PC-3 (cell line): Measurements from ENCODE around the gene RET. TPM values are rescaled to one million over a fixed set of nuclear protein-coding genes. Genes with fewer than 3 reads are reported as not detected.

ENCODE experiments used
- ATAC-seq: fragments of 200-7000 bp; cut with Tn5 transposase; 2 replicates; pipeline ENCODE4 v1.9.1; 2020; ENCODE audit warnings: mild to moderate bottlenecking, moderate library complexity
- BruUV-seq: library from RNA; stranded (reverse); fragments of 400-500 nt; replicated peaks from 2 replicates; lab custom pipeline; 2021; lab: Mats Ljungman, UMichigan
- CTCF ChIA-PET: fragments of 300-600 bp; sonication (Branson Sonifier 250); formaldehyde crosslinking; loops from one replicate; lab custom pipeline; 2022; ENCODE audit warnings: antibody characterized with exemption; lab: Charles Lee
- POLR2A ChIA-PET: fragments of 300-600 bp; sonication (Branson Sonifier 250); formaldehyde crosslinking; loops from one replicate; lab custom pipeline; 2022; ENCODE audit warnings: antibody characterized with exemption; ENCODE audit not compliant: unreplicated experiment; lab: Charles Lee
- DNase-seq: peaks from one replicate; pipeline ENCODE4 v3.0.0-alpha.2; 2015
- H2AFZ ChIP-seq: fragments of 300-600 bp; sonication (generic); 2 replicates; pipeline ENCODE4 v1.6.0; 2016; ENCODE audit warnings: antibody characterized with exemption, low read length
- H3F3A ChIP-seq: fragments of 300-600 bp; sonication (generic); one replicate; pipeline ENCODE4 v1.6.0; 2017; ENCODE audit warnings: antibody characterized with exemption, low read length, control low read depth, mild to moderate bottlenecking; ENCODE audit not compliant: unreplicated experiment
- H3K27ac ChIP-seq: fragments of 300-600 bp; sonication (generic); 2 replicates; pipeline ENCODE4 v1.5.1; 2016; ENCODE audit warnings: mild to moderate bottlenecking, low read length
- H3K27me3 ChIP-seq: fragments of 300-600 bp; sonication (generic); 2 replicates; pipeline ENCODE4 v1.6.1; 2016; ENCODE audit warnings: low read length, mixed read lengths
- H3K36me3 ChIP-seq: fragments of 300-600 bp; sonication (generic); 2 replicates; pipeline ENCODE4 v1.6.1; 2016; ENCODE audit warnings: low read depth, mixed run types, low read length, mixed read lengths
- H3K4me1 ChIP-seq: fragments of 300-600 bp; sonication (generic); 2 replicates; pipeline ENCODE4 v1.5.1; 2016; ENCODE audit warnings: low read length; ENCODE audit not compliant: insufficient read depth
- H3K4me2 ChIP-seq: fragments of 300-600 bp; sonication (generic); 2 replicates; pipeline ENCODE4 v1.6.0; 2016; ENCODE audit warnings: low read length
- H3K4me3 ChIP-seq: fragments of 300-600 bp; sonication (generic); 2 replicates; pipeline ENCODE4 v1.5.1; 2016; ENCODE audit warnings: mild to moderate bottlenecking, low read length, mixed read lengths
- H3K79me2 ChIP-seq: fragments of 300-600 bp; sonication (generic); 2 replicates; pipeline ENCODE4 v1.6.1; 2017; ENCODE audit warnings: low read length, mixed read lengths
- H3K9ac ChIP-seq: fragments of 300-600 bp; sonication (generic); 2 replicates; pipeline ENCODE4 v1.6.0; 2016; ENCODE audit warnings: mild to moderate bottlenecking, low read length
- H3K9me2 ChIP-seq: fragments of 300-600 bp; sonication (generic); replicated peaks from 2 replicates; pipeline ENCODE4 v1.6.1; 2016; ENCODE audit warnings: mixed run types, low read length, mixed read lengths
- H3K9me3 ChIP-seq: fragments of 300-600 bp; sonication (generic); 2 replicates; pipeline ENCODE4 v1.6.1; 2016; ENCODE audit warnings: low read length, mixed read lengths
- H4K20me1 ChIP-seq: fragments of 300-600 bp; sonication (generic); 2 replicates; pipeline ENCODE4 v1.6.1; 2016; ENCODE audit warnings: low read length, mixed read lengths
- EZH2 ChIP-seq: fragments of 300-600 bp; sonication (generic); IDR thresholded peaks from one replicate; pipeline ENCODE4 v1.6.1; 2017; ENCODE audit warnings: antibody characterized with exemption, mild to moderate bottlenecking, low read length; ENCODE audit not compliant: unreplicated experiment
- EZH2phosphoT487 ChIP-seq: fragments of 300-600 bp; sonication (generic); IDR thresholded peaks from 2 replicates; pipeline ENCODE4 v1.6.1; 2018; ENCODE audit warnings: mild to moderate bottlenecking, antibody characterized with exemption, low read length, borderline replicate concordance
- intact Hi-C: fragments of 100-400 bp; cut with micrococcal nuclease; formaldehyde crosslinking; loops from 2 replicates; pipeline ENCODE4 v1.9.0; 2023
- total RNA-seq: library from RNA; depleted of rRNA; stranded (reverse); fragments of >200 nt; gene quantifications from 2 replicates; pipeline ENCODE4 v1.2.3, GENCODE V29; 2014
- TF ChIP-seq, protein P1 (sequence below): fragments of 300-600 bp; sonication (generic); conservative IDR thresholded peaks from 2 replicates; pipeline ENCODE4 v1.5.1; 2017; ENCODE audit warnings: antibody characterized with exemption, low read depth, mild to moderate bottlenecking, low read length

The RET gene
- total RNA-seq, 1 experiment from 2014 or later, result not detected

DNA sequence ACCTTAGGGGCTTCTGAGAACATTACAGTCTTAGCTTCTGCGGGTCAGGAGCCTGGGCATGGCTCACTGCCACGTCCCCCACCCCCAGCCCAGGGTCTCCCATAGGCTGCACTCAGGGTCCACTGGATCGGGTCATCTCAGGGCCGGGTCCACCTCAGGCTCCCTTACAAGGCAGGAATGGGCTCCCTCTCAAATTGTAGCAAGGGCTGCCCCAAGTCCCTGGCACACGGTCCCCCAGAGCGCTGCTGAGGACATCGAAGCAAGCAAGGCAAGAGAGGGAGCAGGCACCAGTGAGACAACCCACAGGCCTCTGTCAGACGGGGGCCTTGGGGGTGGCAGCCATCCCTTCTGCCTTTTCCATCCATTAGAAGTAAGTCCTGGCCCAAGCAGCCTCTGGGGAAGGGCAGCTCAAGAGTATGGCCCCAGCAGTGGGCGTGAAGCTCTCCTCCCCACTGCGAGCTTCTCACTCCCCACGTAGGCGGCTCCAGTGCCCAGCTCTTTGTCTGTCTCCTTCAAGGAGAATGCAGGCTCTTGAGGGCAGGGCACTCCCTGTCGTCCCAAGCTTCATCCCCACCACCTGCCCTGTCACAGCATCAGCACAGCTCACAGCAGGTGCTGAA lies 18.0 kb upstream of the RET start:
- no peak for ATAC-seq
- POLR2A ChIA-PET, result no interaction called here
- Histone ChIP-seq H3K27me3 (peaks cover 86% of the 10 kb centered on the region), H3K4me2 (no peak overlapping the region), H3K9me3 (no peaks in the 10 kb centered on the region), H3K4me1 (no peaks in the 10 kb centered on the region), H3K79me2 (no peaks in the 10 kb centered on the region), H3F3A (no peaks in the 10 kb centered on the region), H3K27ac (no peak overlapping the region), H4K20me1 (no peaks in the 10 kb centered on the region), H3K9me2 (no peaks in the 10 kb centered on the region), H3K4me3 (no peak overlapping the region), H3K9ac (no peak overlapping the region), H2AFZ (no peak overlapping the region), H3K36me3 (no peaks in the 10 kb centered on the region)
- TF ChIP-seq, protein P1, sequence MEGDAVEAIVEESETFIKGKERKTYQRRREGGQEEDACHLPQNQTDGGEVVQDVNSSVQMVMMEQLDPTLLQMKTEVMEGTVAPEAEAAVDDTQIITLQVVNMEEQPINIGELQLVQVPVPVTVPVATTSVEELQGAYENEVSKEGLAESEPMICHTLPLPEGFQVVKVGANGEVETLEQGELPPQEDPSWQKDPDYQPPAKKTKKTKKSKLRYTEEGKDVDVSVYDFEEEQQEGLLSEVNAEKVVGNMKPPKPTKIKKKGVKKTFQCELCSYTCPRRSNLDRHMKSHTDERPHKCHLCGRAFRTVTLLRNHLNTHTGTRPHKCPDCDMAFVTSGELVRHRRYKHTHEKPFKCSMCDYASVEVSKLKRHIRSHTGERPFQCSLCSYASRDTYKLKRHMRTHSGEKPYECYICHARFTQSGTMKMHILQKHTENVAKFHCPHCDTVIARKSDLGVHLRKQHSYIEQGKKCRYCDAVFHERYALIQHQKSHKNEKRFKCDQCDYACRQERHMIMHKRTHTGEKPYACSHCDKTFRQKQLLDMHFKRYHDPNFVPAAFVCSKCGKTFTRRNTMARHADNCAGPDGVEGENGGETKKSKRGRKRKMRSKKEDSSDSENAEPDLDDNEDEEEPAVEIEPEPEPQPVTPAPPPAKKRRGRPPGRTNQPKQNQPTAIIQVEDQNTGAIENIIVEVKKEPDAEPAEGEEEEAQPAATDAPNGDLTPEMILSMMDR, result no peak
- TF ChIP-seq EZH2, result no peak
- TF ChIP-seq EZH2phosphoT487, result no peak
- CTCF ChIA-PET, result no interaction called here
- intact Hi-C loops, result no loop called here
- DNase-seq, result no peak
- no TSS peak for BruUV-seq

DNA sequence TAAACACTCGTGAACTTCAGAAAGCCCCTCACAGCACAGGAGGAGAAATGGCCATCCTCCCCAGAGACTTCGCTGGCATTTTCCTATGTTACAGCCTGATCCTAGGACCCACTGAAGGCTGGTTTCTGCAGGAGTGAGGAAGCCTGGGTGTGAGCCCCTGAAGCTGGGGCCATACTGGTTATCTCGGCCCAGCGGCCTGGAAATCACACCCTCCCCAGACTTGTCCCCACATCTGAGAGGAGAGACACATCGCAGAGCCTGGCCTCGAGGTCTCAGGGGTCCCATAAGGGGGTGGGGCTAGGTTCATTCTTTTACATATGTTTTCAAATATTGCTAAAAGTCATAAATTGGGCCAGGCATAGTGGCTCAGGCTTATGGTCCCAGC lies 17.5 kb upstream of the RET start:
- Histone ChIP-seq H3K4me2 (no peak overlapping the region), H2AFZ (no peak overlapping the region), H3K9me3 (no peaks in the 10 kb centered on the region), H3K27me3 (peaks cover 84% of the 10 kb centered on the region), H3K4me3 (no peak overlapping the region), H3K4me1 (no peaks in the 10 kb centered on the region), H3K27ac (no peak overlapping the region), H3K79me2 (no peaks in the 10 kb centered on the region), H4K20me1 (no peaks in the 10 kb centered on the region), H3K9me2 (no peaks in the 10 kb centered on the region), H3F3A (no peaks in the 10 kb centered on the region), H3K36me3 (no peaks in the 10 kb centered on the region), H3K9ac (no peak overlapping the region)
- intact Hi-C loops, result no loop called here
- no peak for DNase-seq
- TF ChIP-seq, protein P1, result no peak
- TF ChIP-seq EZH2phosphoT487 (no peak), EZH2 (no peak)
- no TSS peak for BruUV-seq
- ChIA-PET POLR2A (no interaction called here), CTCF (no interaction called here)
- ATAC-seq, result no peak

DNA sequence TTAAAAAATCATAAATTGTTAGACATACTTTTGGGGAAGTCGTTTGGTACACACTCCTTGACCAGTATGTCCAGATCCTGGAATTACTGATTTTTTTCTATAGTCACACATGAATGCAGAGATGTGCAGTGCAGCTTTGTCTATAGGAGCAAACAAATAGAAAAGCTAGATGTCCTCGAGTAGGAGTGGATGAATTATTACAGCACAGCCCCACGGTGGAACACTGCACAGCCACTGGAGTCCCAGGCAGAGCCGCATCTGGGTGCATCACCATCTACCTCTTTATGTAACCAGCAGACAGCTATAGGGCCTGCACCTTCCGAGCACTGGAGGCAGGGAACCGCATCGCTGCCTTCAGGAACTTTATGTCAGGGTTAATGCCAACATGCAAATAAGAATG lies 17.0 kb upstream of the RET start:
- no TSS peak for BruUV-seq
- intact Hi-C loops, result no loop called here

More for the DNA sequence above, 17.0 kb upstream of the RET start:
- Histone ChIP-seq H3K9me3 (no peaks in the 10 kb centered on the region), H2AFZ (no peak overlapping the region), H3K36me3 (no peaks in the 10 kb centered on the region), H3K79me2 (no peaks in the 10 kb centered on the region), H3K27ac (no peak overlapping the region), H3F3A (no peaks in the 10 kb centered on the region), H4K20me1 (no peaks in the 10 kb centered on the region), H3K4me2 (no peak overlapping the region), H3K9ac (no peak overlapping the region), H3K4me3 (no peak overlapping the region), H3K9me2 (no peaks in the 10 kb centered on the region), H3K4me1 (no peaks in the 10 kb centered on the region), H3K27me3 (peaks cover 79% of the 10 kb centered on the region)
- ChIA-PET POLR2A (no interaction called here), CTCF (no interaction called here)
- ATAC-seq, result no peak
- DNase-seq, result no peak
- TF ChIP-seq EZH2phosphoT487 (no peak), EZH2 (no peak)
- TF ChIP-seq, protein P1, result no peak
